WTC11 (cell line): ENCODE results near the gene CD93. TPM values are rescaled to one million over a fixed set of nuclear protein-coding genes. Genes with fewer than 3 reads are reported as not detected.

Experiments used
- ATAC-seq: fragments of 200-7000 bp; cut with Tn5 transposase; 2 replicates; pipeline ENCODE4 v1.10.0; 2021; ENCODE audit warnings: mild to moderate bottlenecking, moderate library complexity
- CTCF ChIA-PET: fragments of 300-600 bp; sonication (Branson Sonifier 250); formaldehyde crosslinking; loops from one replicate; lab custom pipeline; 2021; ENCODE audit warnings: antibody characterized with exemption; lab: Charles Lee
- POLR2A ChIA-PET: fragments of 350-600 bp; sonication (Branson Sonifier 250); formaldehyde crosslinking; loops from one replicate; lab custom pipeline; 2021; ENCODE audit warnings: antibody characterized with exemption; lab: Charles Lee
- DNase-seq: peaks from one replicate; pipeline ENCODE4 v3.0.0; 2021; ENCODE audit warnings: low spot score
- H3K27ac Mint-ChIP-seq: 2 replicates; pipeline ENCODE4 v1.8.0; 2021; ENCODE audit warnings: mixed read lengths
- H3K27me3 Mint-ChIP-seq: 2 replicates; pipeline ENCODE4 v1.8.0; 2021; ENCODE audit warnings: low read depth, mild to moderate bottlenecking, moderate library complexity, mixed read lengths
- H3K36me3 Mint-ChIP-seq: 2 replicates; pipeline ENCODE4 v1.8.0; 2021; ENCODE audit warnings: mixed read lengths
- H3K4me1 Mint-ChIP-seq: 2 replicates; pipeline ENCODE4 v1.8.0; 2022; ENCODE audit warnings: mixed read lengths
- H3K4me3 Mint-ChIP-seq: 2 replicates; pipeline ENCODE4 v1.8.0; 2021; ENCODE audit warnings: mild to moderate bottlenecking, moderate library complexity, mixed read lengths
- H3K9me3 Mint-ChIP-seq: 2 replicates; pipeline ENCODE4 v1.8.0; 2021; ENCODE audit warnings: mixed read lengths
- CBFB ChIP-seq: sonication (generic); formaldehyde crosslinking; IDR thresholded peaks from 2 replicates; pipeline ENCODE4 v1.8.1; 2022; ENCODE audit warnings: mild to moderate bottlenecking, low read depth, missing genetic modification reagents
- CREB1 ChIP-seq: sonication (generic); formaldehyde crosslinking; IDR thresholded peaks from 2 replicates; pipeline ENCODE4 v1.8.0; 2023; ENCODE audit warnings: mild to moderate bottlenecking, missing genetic modification reagents
- E2F5 ChIP-seq: sonication (generic); formaldehyde crosslinking; IDR thresholded peaks from 2 replicates; pipeline ENCODE4 v1.8.1; 2022; ENCODE audit warnings: mild to moderate bottlenecking, moderate library complexity, missing genetic modification reagents
- GABPB1 ChIP-seq: sonication (generic); formaldehyde crosslinking; IDR thresholded peaks from 2 replicates; pipeline ENCODE4 v1.8.1; 2023; ENCODE audit warnings: mild to moderate bottlenecking, missing genetic modification reagents
- GRHL2 ChIP-seq: fragments of 250-450 bp; sonication (Bioruptor Pico); IDR thresholded peaks from 2 replicates; pipeline ENCODE4 v1.8.0; 2022; ENCODE audit warnings: mild to moderate bottlenecking, moderate library complexity; ENCODE audit not compliant: insufficient replicate concordance, severe bottlenecking
- IRF2 ChIP-seq: sonication (generic); formaldehyde crosslinking; IDR thresholded peaks from 2 replicates; pipeline ENCODE4 v1.8.0; 2022; ENCODE audit warnings: low read depth, missing genetic modification reagents, borderline replicate concordance
- NR2C2 ChIP-seq: sonication (generic); formaldehyde crosslinking; IDR thresholded peaks from 2 replicates; pipeline ENCODE4 v1.8.0; 2022; ENCODE audit warnings: mild to moderate bottlenecking, missing genetic modification reagents
- PRDM15 ChIP-seq: sonication (generic); formaldehyde crosslinking; IDR thresholded peaks from 2 replicates; pipeline ENCODE4 v1.8.0; 2022; ENCODE audit warnings: missing genetic modification reagents
- RELA ChIP-seq: sonication (generic); formaldehyde crosslinking; IDR thresholded peaks from 2 replicates; pipeline ENCODE4 v1.8.1; 2022; ENCODE audit warnings: missing genetic modification reagents, mild to moderate bottlenecking, borderline replicate concordance
- RORB ChIP-seq: fragments of 250-450 bp; sonication (Bioruptor Pico); IDR thresholded peaks from 2 replicates; pipeline ENCODE4 v1.9.0; 2021; ENCODE audit warnings: mild to moderate bottlenecking
- SMAD3 ChIP-seq: sonication (generic); formaldehyde crosslinking; IDR thresholded peaks from 2 replicates; pipeline ENCODE4 v1.8.0; 2022; ENCODE audit warnings: missing genetic modification reagents, mild to moderate bottlenecking, borderline replicate concordance
- TEAD4 ChIP-seq: sonication (generic); formaldehyde crosslinking; IDR thresholded peaks from 2 replicates; pipeline ENCODE4 v1.8.0; 2022; ENCODE audit warnings: mild to moderate bottlenecking, missing genetic modification reagents
- ZNF121 ChIP-seq: sonication (generic); formaldehyde crosslinking; IDR thresholded peaks from 2 replicates; pipeline ENCODE4 v1.8.0; 2023; ENCODE audit warnings: missing genetic modification reagents
- ZNF219 ChIP-seq: sonication (generic); formaldehyde crosslinking; IDR thresholded peaks from 2 replicates; pipeline ENCODE4 v1.8.0; 2023; ENCODE audit warnings: missing genetic modification reagents, mild to moderate bottlenecking, borderline replicate concordance
- ZNF396 ChIP-seq: fragments of 250-450 bp; sonication (Bioruptor Pico); IDR thresholded peaks from 2 replicates; pipeline ENCODE4 v1.8.0; 2021; ENCODE audit warnings: mild to moderate bottlenecking, moderate library complexity, borderline replicate concordance
- ZNF423 ChIP-seq: fragments of 250-450 bp; sonication (Bioruptor Pico); IDR thresholded peaks from 2 replicates; pipeline ENCODE4 v2.1.2; 2022; ENCODE audit warnings: mild to moderate bottlenecking, moderate library complexity
- total RNA-seq: library from RNA; stranded (reverse); gene quantifications from 3 replicates; pipeline ENCODE4 v1.2.3, GENCODE V29; 2021
- TF ChIP-seq, protein P1 (sequence below): sonication (generic); formaldehyde crosslinking; IDR thresholded peaks from 2 replicates; pipeline ENCODE4 v1.8.1; 2023; ENCODE audit warnings: mild to moderate bottlenecking, missing genetic modification reagents, moderate library complexity
- TF ChIP-seq, protein P2 (sequence below): fragments of 250-450 bp; sonication (Bioruptor Pico); IDR thresholded peaks from 2 replicates; pipeline ENCODE4 v1.9.0; 2021; ENCODE audit warnings: moderate library complexity, mild to moderate bottlenecking, inconsistent platforms, borderline replicate concordance
- TF ChIP-seq, protein P3 (sequence below): fragments of 200-600 bp; IDR thresholded peaks from 2 replicates; pipeline ENCODE4 v1.8.0; 2022; ENCODE audit warnings: antibody characterized with exemption
- TF ChIP-seq, protein P4 (sequence below): sonication (generic); formaldehyde crosslinking; IDR thresholded peaks from 2 replicates; pipeline ENCODE4 v1.8.1; 2022; ENCODE audit warnings: mild to moderate bottlenecking, missing genetic modification reagents, moderate library complexity, borderline replicate concordance

Gene CD93
- total RNA-seq, 1 experiment from 2014 or later: 0.09 TPM

DNA sequence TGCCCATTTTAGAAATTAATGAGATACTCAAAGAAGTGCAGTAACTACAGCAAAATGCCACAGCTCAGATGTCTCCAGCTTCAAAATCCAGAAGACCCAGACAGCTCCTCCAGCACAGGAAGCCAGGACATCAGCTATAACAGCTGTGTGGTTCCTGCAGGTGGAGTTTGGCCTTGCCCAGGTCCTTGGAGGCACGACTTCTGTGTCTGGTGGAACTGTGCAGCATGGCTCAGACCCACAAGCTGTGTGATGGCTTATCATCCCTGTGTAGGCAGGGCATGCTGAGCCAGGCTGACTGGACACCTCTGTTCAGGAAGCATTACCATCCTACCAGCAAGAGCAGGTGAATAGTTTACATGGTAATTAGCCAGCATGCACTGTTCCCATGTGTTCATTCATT lies 26.5 kb upstream of the CD93 start:
- H3K27me3 Mint-ChIP-seq: no peaks in the 10 kb centered on the region; the same call in 1 of the 2 replicates
- H3K4me1 Mint-ChIP-seq: no peaks in the 10 kb centered on the region
- H3K4me3 Mint-ChIP-seq: no peak overlapping the region
- DNase-seq (no peak), ATAC-seq (no peak)
- TF ChIP-seq CREB1 (CRISPR knock-in tag) (no peak), SMAD3 (CRISPR knock-in tag) (no peak), IRF2 (no peak), PRDM15 (CRISPR knock-in tag) (no peak)
- ChIA-PET POLR2A (no interaction called here), CTCF (interaction anchor here (1.0 kb wide), 1 partner anchor 261 kb away, joined by 3 read pairs; no protein-coding TSS in a partner anchor)
- no peak overlapping the region for H3K27ac Mint-ChIP-seq
- H3K36me3 Mint-ChIP-seq: no peaks in the 10 kb centered on the region
- no peaks in the 10 kb centered on the region for H3K9me3 Mint-ChIP-seq

DNA sequence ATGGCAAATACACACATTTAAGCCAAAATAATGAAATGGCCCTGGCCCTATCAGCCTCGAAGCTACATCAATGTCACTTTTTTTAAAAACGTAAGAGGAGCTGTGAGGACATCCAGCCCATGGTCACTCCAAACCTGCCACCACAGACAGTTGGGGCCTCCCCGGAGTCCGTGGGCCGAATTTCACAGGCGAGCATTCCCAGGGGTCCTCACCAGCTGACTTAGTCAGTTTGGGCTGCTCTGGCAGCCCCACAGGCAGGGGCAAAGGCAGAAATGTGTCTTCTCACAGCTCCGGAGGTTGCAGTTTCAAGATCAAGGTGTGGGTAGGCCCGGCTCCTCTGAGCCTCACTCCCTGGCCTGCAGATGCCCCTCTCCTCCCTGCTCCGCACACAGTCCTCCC lies 25.8 kb upstream of the CD93 start:
- Mint-ChIP-seq H3K27ac (no peak overlapping the region), H3K9me3 (no peaks in the 10 kb centered on the region), H3K36me3 (no peaks in the 10 kb centered on the region), H3K4me1 (no peaks in the 10 kb centered on the region), H3K27me3 (no peaks in the 10 kb centered on the region; the same call in 1 of the 2 replicates), H3K4me3 (no peak overlapping the region)
- POLR2A ChIA-PET: no interaction called here
- ATAC-seq: no peak
- DNase-seq: no peak
- CTCF ChIA-PET: interaction anchor here (0.8 to 1.0 kb wide), 2 partner anchors 22 to 260 kb away, joined by 3 read pairs; no protein-coding TSS in a partner anchor
- TF ChIP-seq, protein P1, sequence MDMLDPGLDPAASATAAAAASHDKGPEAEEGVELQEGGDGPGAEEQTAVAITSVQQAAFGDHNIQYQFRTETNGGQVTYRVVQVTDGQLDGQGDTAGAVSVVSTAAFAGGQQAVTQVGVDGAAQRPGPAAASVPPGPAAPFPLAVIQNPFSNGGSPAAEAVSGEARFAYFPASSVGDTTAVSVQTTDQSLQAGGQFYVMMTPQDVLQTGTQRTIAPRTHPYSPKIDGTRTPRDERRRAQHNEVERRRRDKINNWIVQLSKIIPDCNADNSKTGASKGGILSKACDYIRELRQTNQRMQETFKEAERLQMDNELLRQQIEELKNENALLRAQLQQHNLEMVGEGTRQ (CRISPR knock-in tag): no peak
- TF ChIP-seq RELA: no peak
- TF ChIP-seq, protein P2, sequence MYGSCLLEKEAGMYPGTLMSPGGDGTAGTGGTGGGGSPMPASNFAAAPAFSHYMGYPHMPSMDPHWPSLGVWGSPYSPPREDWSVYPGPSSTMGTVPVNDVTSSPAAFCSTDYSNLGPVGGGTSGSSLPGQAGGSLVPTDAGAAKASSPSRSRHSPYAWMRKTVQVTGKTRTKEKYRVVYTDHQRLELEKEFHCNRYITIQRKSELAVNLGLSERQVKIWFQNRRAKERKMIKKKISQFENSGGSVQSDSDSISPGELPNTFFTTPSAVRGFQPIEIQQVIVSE: no peak
- no peak for TF ChIP-seq ZNF121 (CRISPR knock-in tag)
- no peak for TF ChIP-seq NR2C2 (CRISPR knock-in tag)
- TF ChIP-seq, protein P3, sequence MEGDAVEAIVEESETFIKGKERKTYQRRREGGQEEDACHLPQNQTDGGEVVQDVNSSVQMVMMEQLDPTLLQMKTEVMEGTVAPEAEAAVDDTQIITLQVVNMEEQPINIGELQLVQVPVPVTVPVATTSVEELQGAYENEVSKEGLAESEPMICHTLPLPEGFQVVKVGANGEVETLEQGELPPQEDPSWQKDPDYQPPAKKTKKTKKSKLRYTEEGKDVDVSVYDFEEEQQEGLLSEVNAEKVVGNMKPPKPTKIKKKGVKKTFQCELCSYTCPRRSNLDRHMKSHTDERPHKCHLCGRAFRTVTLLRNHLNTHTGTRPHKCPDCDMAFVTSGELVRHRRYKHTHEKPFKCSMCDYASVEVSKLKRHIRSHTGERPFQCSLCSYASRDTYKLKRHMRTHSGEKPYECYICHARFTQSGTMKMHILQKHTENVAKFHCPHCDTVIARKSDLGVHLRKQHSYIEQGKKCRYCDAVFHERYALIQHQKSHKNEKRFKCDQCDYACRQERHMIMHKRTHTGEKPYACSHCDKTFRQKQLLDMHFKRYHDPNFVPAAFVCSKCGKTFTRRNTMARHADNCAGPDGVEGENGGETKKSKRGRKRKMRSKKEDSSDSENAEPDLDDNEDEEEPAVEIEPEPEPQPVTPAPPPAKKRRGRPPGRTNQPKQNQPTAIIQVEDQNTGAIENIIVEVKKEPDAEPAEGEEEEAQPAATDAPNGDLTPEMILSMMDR: no peak

DNA sequence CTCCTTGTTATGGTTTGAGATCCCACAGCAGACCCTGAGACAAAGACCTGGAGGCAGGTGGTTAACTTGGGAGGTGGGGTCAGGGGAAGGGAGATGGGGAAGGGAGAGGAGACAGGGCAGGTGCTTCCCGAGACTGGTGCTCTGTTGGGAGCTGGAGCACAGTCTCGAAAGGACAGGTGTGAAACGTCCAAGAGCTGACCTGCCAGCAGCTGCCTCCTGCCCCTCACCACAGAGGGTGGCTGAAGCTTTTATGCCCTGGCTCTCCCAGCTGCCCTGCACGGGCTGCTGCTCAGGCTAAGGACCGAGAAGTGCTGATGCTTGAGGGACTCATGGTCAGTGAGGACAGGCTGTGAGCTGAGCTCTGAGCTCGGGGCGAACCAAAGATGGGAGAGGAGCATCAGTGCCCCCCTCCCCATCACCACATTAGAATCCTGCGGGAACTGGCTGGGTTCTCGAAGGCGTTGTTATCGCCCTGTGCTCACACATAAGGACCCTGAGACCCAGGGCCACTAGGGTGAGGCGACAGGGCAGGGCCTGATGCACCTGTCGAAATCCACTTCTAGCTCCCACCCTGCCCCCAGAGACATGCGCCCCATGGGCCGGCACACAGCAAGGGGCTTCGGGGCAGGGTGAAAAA lies 25.3 kb upstream of the CD93 start:
- POLR2A ChIA-PET: no interaction called here
- Mint-ChIP-seq H3K27ac (no peak overlapping the region), H3K27me3 (no peaks in the 10 kb centered on the region; the same call in 1 of the 2 replicates), H3K9me3 (no peaks in the 10 kb centered on the region), H3K36me3 (no peaks in the 10 kb centered on the region), H3K4me1 (no peaks in the 10 kb centered on the region), H3K4me3 (no peak overlapping the region)
- DNase-seq: no peak
- no peak for ATAC-seq
- CTCF ChIA-PET: interaction anchor here (0.8 to 1.0 kb wide), 2 partner anchors 21 to 260 kb away, joined by 3 read pairs; no protein-coding TSS in a partner anchor
- TF ChIP-seq ZNF219 (CRISPR knock-in tag) (no peak), RORB (CRISPR knock-in tag) (no peak), GRHL2 (CRISPR knock-in tag) (no peak), ZNF423 (CRISPR knock-in tag) (no peak), TEAD4 (CRISPR knock-in tag) (no peak), ZNF396 (CRISPR knock-in tag) (no peak), GABPB1 (CRISPR knock-in tag) (no peak), CBFB (CRISPR knock-in tag) (no peak), E2F5 (CRISPR knock-in tag) (no peak)
- TF ChIP-seq, protein P4, sequence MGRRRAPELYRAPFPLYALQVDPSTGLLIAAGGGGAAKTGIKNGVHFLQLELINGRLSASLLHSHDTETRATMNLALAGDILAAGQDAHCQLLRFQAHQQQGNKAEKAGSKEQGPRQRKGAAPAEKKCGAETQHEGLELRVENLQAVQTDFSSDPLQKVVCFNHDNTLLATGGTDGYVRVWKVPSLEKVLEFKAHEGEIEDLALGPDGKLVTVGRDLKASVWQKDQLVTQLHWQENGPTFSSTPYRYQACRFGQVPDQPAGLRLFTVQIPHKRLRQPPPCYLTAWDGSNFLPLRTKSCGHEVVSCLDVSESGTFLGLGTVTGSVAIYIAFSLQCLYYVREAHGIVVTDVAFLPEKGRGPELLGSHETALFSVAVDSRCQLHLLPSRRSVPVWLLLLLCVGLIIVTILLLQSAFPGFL: no peak
